Measurements from ENCODE around the gene GRIK3. TPM values are rescaled to one million over a fixed set of nuclear protein-coding genes. Genes with fewer than 3 reads are reported as not detected.

GRIK3 gene
- total RNA-seq, 1 experiment from 2014 or later: not detected

GRCh38 chr1:36942148-36942547 lies 92.2 kb downstream of the GRIK3 start:
- CTCF ChIA-PET: no interaction called here
- no peaks in the 10 kb centered on the region for H3K79me2 ChIP-seq (ENCODE audit: low read length)
- TF ChIP-seq CTCF (conservative IDR thresholded peaks at IDR 0.05; ENCODE audit: low read depth, low read length) (no peak), EZH2 (IDR thresholded peaks at IDR 0.05; ENCODE audit: low read length, unreplicated experiment) (no peak), EZH2phosphoT487 (IDR thresholded peaks at IDR 0.05; ENCODE audit: borderline replicate concordance, low read length) (no peak)
- no peaks in the 10 kb centered on the region for H3K4me1 ChIP-seq (ENCODE audit: insufficient read depth, low read length)
- no peak overlapping the region for H3K4me2 ChIP-seq (ENCODE audit: low read length)
- no TSS peak for BruUV-seq (replicated peaks)
- H3K36me3 ChIP-seq (ENCODE audit: low read depth, low read length): no peaks in the 10 kb centered on the region
- no peak overlapping the region for H3K9ac ChIP-seq (ENCODE audit: low read length)
- DNase-seq (no peak), ATAC-seq (no peak)
- no peak overlapping the region for H2AFZ ChIP-seq (ENCODE audit: low read length)
- H3K9me2 ChIP-seq (replicated peaks; ENCODE audit: low read length): no peaks in the 10 kb centered on the region
- no peaks in the 10 kb centered on the region for H4K20me1 ChIP-seq (ENCODE audit: low read length)
- no peak overlapping the region for H3K4me3 ChIP-seq (ENCODE audit: low read length)
- no peaks in the 10 kb centered on the region for H3F3A ChIP-seq (ENCODE audit: low read length, unreplicated experiment)
- peaks cover 22% of the 10 kb centered on the region; the same call in 1 of the 2 replicates for H3K27me3 ChIP-seq (ENCODE audit: low read length)
- H3K9me3 ChIP-seq (ENCODE audit: low read length): no peaks in the 10 kb centered on the region
- H3K27ac ChIP-seq (ENCODE audit: low read length): no peak overlapping the region
- intact Hi-C loops (cut with micrococcal nuclease): no loop called here
- POLR2A ChIA-PET (ENCODE audit: unreplicated experiment): no interaction called here

- no peak overlapping the region for H3K9ac ChIP-seq (ENCODE audit: low read length)
- H3K79me2 ChIP-seq (ENCODE audit: low read length): no peaks in the 10 kb centered on the region
- no peak overlapping the region for H3K27ac ChIP-seq (ENCODE audit: low read length)
- ChIA-PET POLR2A (ENCODE audit: unreplicated experiment) (no interaction called here), CTCF (no interaction called here)
- H3K4me2 ChIP-seq (ENCODE audit: low read length): no peak overlapping the region
- no peak overlapping the region for H2AFZ ChIP-seq (ENCODE audit: low read length)
- H3K9me3 ChIP-seq (ENCODE audit: low read length): no peaks in the 10 kb centered on the region
- H3K27me3 ChIP-seq (ENCODE audit: low read length): peaks cover 29% of the 10 kb centered on the region
- H3K9me2 ChIP-seq (replicated peaks; ENCODE audit: low read length): no peaks in the 10 kb centered on the region
- no peaks in the 10 kb centered on the region for H4K20me1 ChIP-seq (ENCODE audit: low read length)
- ATAC-seq (no peak), DNase-seq (no peak)
- H3K4me3 ChIP-seq (ENCODE audit: low read length): no peak overlapping the region
- BruUV-seq (replicated peaks): no TSS peak
- H3K4me1 ChIP-seq (ENCODE audit: insufficient read depth, low read length): no peaks in the 10 kb centered on the region
- H3K36me3 ChIP-seq (ENCODE audit: low read depth, low read length): no peaks in the 10 kb centered on the region
- no peaks in the 10 kb centered on the region for H3F3A ChIP-seq (ENCODE audit: low read length, unreplicated experiment)
- intact Hi-C loops (cut with micrococcal nuclease): no loop called here
- TF ChIP-seq EZH2 (IDR thresholded peaks at IDR 0.05; ENCODE audit: low read length, unreplicated experiment): no peak
- TF ChIP-seq EZH2phosphoT487 (IDR thresholded peaks at IDR 0.05; ENCODE audit: borderline replicate concordance, low read length): no peak
- no peak for TF ChIP-seq CTCF (conservative IDR thresholded peaks at IDR 0.05; ENCODE audit: low read depth, low read length)
These were observed 92.9 kb downstream of the GRIK3 start for GRCh38 chr1:36941316-36941978.

- H3K79me2 ChIP-seq (ENCODE audit: low read length): no peaks in the 10 kb centered on the region
- no peak overlapping the region for H2AFZ ChIP-seq (ENCODE audit: low read length)
- H3K9me2 ChIP-seq (replicated peaks; ENCODE audit: low read length): no peaks in the 10 kb centered on the region
- DNase-seq: peak; percentile 22
- no peak overlapping the region for H3K4me3 ChIP-seq (ENCODE audit: low read length)
- ChIA-PET CTCF (no interaction called here), POLR2A (ENCODE audit: unreplicated experiment) (no interaction called here)
- no peaks in the 10 kb centered on the region for H3K9me3 ChIP-seq (ENCODE audit: low read length)
- H4K20me1 ChIP-seq (ENCODE audit: low read length): no peaks in the 10 kb centered on the region
- intact Hi-C loops (cut with micrococcal nuclease): no loop called here
- H3K36me3 ChIP-seq (ENCODE audit: low read depth, low read length): no peaks in the 10 kb centered on the region
- no TSS peak for BruUV-seq (replicated peaks)
- H3K27me3 ChIP-seq (ENCODE audit: low read length): peaks cover 50% of the 10 kb centered on the region
- no peak overlapping the region for H3K27ac ChIP-seq (ENCODE audit: low read length)
- H3K4me2 ChIP-seq (ENCODE audit: low read length): no peak overlapping the region
- no peaks in the 10 kb centered on the region for H3K4me1 ChIP-seq (ENCODE audit: insufficient read depth, low read length)
- ATAC-seq: no peak
- TF ChIP-seq EZH2phosphoT487 (IDR thresholded peaks at IDR 0.05; ENCODE audit: borderline replicate concordance, low read length) (no peak), EZH2 (IDR thresholded peaks at IDR 0.05; ENCODE audit: low read length, unreplicated experiment) (no peak), CTCF (conservative IDR thresholded peaks at IDR 0.05; ENCODE audit: low read depth, low read length) (no peak)
- H3K9ac ChIP-seq (ENCODE audit: low read length): no peak overlapping the region
- no peaks in the 10 kb centered on the region for H3F3A ChIP-seq (ENCODE audit: low read length, unreplicated experiment)
These were observed 95.5 kb downstream of the GRIK3 start for GRCh38 chr1:36938819-36939218.
